ENCODE measurements around the gene PGS1.

Gene PGS1

GRCh38 chr17:78450696-78451345 lies 72.4 kb downstream of the PGS1 start:
- H3K36me3 ChIP-seq (ENCODE audit: insufficient read depth): no peaks in the 10 kb centered on the region
- no peak for TF ChIP-seq CTCF (conservative IDR thresholded peaks at IDR 0.05; ENCODE audit: low read depth, low read length)
- H3K4me2 ChIP-seq: no peak overlapping the region
- H3K4me1 ChIP-seq (ENCODE audit: low read depth, poor library complexity, severe bottlenecking): no peaks in the 10 kb centered on the region
- H3K27me3 ChIP-seq (ENCODE audit: insufficient read depth, low read depth): 0 out of 2 replicates have a peak, but pooled peaks cover 3% of the 10 kb centered on the region
- no peak overlapping the region for H3K27ac ChIP-seq
- H3K79me2 ChIP-seq (ENCODE audit: insufficient read depth, low read depth): no peaks in the 10 kb centered on the region
- no peak overlapping the region for H3K9ac ChIP-seq
- H4K20me1 ChIP-seq (ENCODE audit: insufficient read depth): no peaks in the 10 kb centered on the region
- no peak overlapping the region for H2AFZ ChIP-seq (ENCODE audit: low read depth)
- H3K4me3 ChIP-seq (IDR thresholded peaks at IDR 0.05; ENCODE audit: insufficient read depth, low read depth, low read length): no peak overlapping the region

- H3K27ac ChIP-seq: no peak overlapping the region
- H3K36me3 ChIP-seq (ENCODE audit: insufficient read depth): no peaks in the 10 kb centered on the region
Measured at GRCh38 chr17:78451753-78452152, 73.3 kb downstream of the PGS1 start.

GRCh38 chr17:78454346-78454745 lies 75.9 kb downstream of the PGS1 start:
- H4K20me1 ChIP-seq (ENCODE audit: insufficient read depth): no peaks in the 10 kb centered on the region
- H3K79me2 ChIP-seq (ENCODE audit: insufficient read depth, low read depth): no peaks in the 10 kb centered on the region
- H3K27ac ChIP-seq: no peak overlapping the region
- H3K27me3 ChIP-seq (ENCODE audit: insufficient read depth, low read depth): 0 out of 2 replicates have a peak, but pooled peaks cover 3% of the 10 kb centered on the region
- no peak for TF ChIP-seq CTCF (conservative IDR thresholded peaks at IDR 0.05; ENCODE audit: low read depth, low read length)
- no peak overlapping the region for H2AFZ ChIP-seq (ENCODE audit: low read depth)
- no peaks in the 10 kb centered on the region for H3K4me1 ChIP-seq (ENCODE audit: low read depth, poor library complexity, severe bottlenecking)
- H3K4me3 ChIP-seq (IDR thresholded peaks at IDR 0.05; ENCODE audit: insufficient read depth, low read depth, low read length): no peak overlapping the region
- H3K4me2 ChIP-seq: no peak overlapping the region
- no peaks in the 10 kb centered on the region for H3K36me3 ChIP-seq (ENCODE audit: insufficient read depth)
- H3K9ac ChIP-seq: no peak overlapping the region

More at GRCh38 chr17:78451753-78452152, 73.3 kb downstream of the PGS1 start:
- no peak overlapping the region for H2AFZ ChIP-seq (ENCODE audit: low read depth)
- no peak overlapping the region for H3K4me3 ChIP-seq (IDR thresholded peaks at IDR 0.05; ENCODE audit: insufficient read depth, low read depth, low read length)
- H3K4me2 ChIP-seq: no peak overlapping the region
- H3K4me1 ChIP-seq (ENCODE audit: low read depth, poor library complexity, severe bottlenecking): no peaks in the 10 kb centered on the region
- TF ChIP-seq CTCF (conservative IDR thresholded peaks at IDR 0.05; ENCODE audit: low read depth, low read length): no peak
- H3K9ac ChIP-seq: no peak overlapping the region
- no peaks in the 10 kb centered on the region for H3K79me2 ChIP-seq (ENCODE audit: insufficient read depth, low read depth)
- no peaks in the 10 kb centered on the region for H4K20me1 ChIP-seq (ENCODE audit: insufficient read depth)
- 0 out of 2 replicates have a peak, but pooled peaks cover 3% of the 10 kb centered on the region for H3K27me3 ChIP-seq (ENCODE audit: insufficient read depth, low read depth)

GRCh38 chr17:78458091-78458490 lies 79.6 kb downstream of the PGS1 start:
- H3K79me2 ChIP-seq (ENCODE audit: insufficient read depth, low read depth): no peaks in the 10 kb centered on the region
- no peak for TF ChIP-seq CTCF (conservative IDR thresholded peaks at IDR 0.05; ENCODE audit: low read depth, low read length)
- H3K4me1 ChIP-seq (ENCODE audit: low read depth, poor library complexity, severe bottlenecking): no peaks in the 10 kb centered on the region
- no peak overlapping the region for H3K4me3 ChIP-seq (IDR thresholded peaks at IDR 0.05; ENCODE audit: insufficient read depth, low read depth, low read length)
- H3K27ac ChIP-seq: no peak overlapping the region
- H4K20me1 ChIP-seq (ENCODE audit: insufficient read depth): no peaks in the 10 kb centered on the region
- H3K4me2 ChIP-seq: no peak overlapping the region
- 0 out of 2 replicates have a peak, but pooled peaks cover 3% of the 10 kb centered on the region for H3K27me3 ChIP-seq (ENCODE audit: insufficient read depth, low read depth)
- no peak overlapping the region for H3K9ac ChIP-seq
- H2AFZ ChIP-seq (ENCODE audit: low read depth): no peak overlapping the region
- no peaks in the 10 kb centered on the region for H3K36me3 ChIP-seq (ENCODE audit: insufficient read depth)
